Upper lobe of right lung (tissue), 1 donor: Measurements from ENCODE around the gene MT4. TPM values are rescaled to one million over a fixed set of nuclear protein-coding genes. Genes with fewer than 3 reads are reported as not detected.

ENCODE experiments used
- ATAC-seq: fragments of 200-7000 bp; cut with Tn5 transposase; one replicate; pipeline ENCODE4 v1.9.1; 2020; ENCODE audit warnings: mild to moderate bottlenecking, moderate library complexity
- DNase-seq: peaks from one replicate; pipeline ENCODE4 v3.0.0-alpha.2; 2020
- H3K27ac ChIP-seq: fragments of 200-600 bp; one replicate; pipeline ENCODE4 v1.8.0; 2022
- H3K27me3 ChIP-seq: fragments of 200-600 bp; one replicate; pipeline ENCODE4 v1.8.0; 2022; ENCODE audit warnings: mild to moderate bottlenecking
- H3K36me3 ChIP-seq: fragments of 200-600 bp; one replicate; pipeline ENCODE4 v1.8.0; 2022
- H3K4me1 ChIP-seq: fragments of 200-600 bp; one replicate; pipeline ENCODE4 v1.8.0; 2022
- H3K4me3 ChIP-seq: fragments of 200-600 bp; one replicate; pipeline ENCODE4 v1.8.0; 2022; ENCODE audit warnings: mild to moderate bottlenecking
- H3K9me3 ChIP-seq: fragments of 200-600 bp; one replicate; pipeline ENCODE4 v1.8.0; 2022
- intact Hi-C: fragments of 100-400 bp; cut with DNase I; formaldehyde crosslinking; loops from one replicate; pipeline ENCODE4 v1.11.0; 2022
- total RNA-seq: library from RNA; stranded (reverse); fragmentation: NEBNext Ultra II Directional; extraction: Animal tissue kit (Norgen Biotek cat#: 25700); gene quantifications from one replicate; pipeline ENCODE4 v1.2.1, GENCODE V29; 2021
- TF ChIP-seq, protein P1 (sequence below): fragments of 200-600 bp; IDR thresholded peaks from one replicate; pipeline ENCODE4 v1.8.0; 2022; ENCODE audit warnings: antibody characterized with exemption
- donor health status: DM: no; HTN: yes; CAD: no; lungs with severe emphysema.

Gene MT4
- total RNA-seq, 1 donor from 2014 or later: not detected

DNA sequence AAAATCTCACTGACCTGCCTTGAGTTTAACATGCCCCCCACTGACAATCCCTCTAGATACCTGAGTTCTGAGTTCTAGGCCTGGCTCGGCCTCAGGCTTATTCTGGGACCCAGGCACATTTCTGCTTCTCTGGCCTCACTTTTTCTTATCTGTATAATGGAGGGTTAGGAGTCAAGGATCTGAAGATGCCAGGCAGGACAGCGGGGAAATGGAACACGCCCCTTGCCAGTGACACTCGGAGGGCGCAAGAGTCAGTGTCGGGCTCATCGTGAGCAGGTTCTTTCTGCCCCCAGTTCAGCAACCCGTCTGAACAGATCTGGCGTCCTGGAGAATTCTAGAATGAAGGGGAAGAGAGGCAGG, 23.9 kb downstream of the MT4 start:
- DNase-seq (no peak), ATAC-seq (no peak)
- Histone ChIP-seq H3K27ac (no peak overlapping the region), H3K4me3 (peak overlapping the region; percentile 31), H3K9me3 (no peaks in the 10 kb centered on the region), H3K36me3 (no peaks in the 10 kb centered on the region), H3K27me3 (peaks cover 20% of the 10 kb centered on the region), H3K4me1 (peaks cover 9% of the 10 kb centered on the region)
- TF ChIP-seq, protein P1, sequence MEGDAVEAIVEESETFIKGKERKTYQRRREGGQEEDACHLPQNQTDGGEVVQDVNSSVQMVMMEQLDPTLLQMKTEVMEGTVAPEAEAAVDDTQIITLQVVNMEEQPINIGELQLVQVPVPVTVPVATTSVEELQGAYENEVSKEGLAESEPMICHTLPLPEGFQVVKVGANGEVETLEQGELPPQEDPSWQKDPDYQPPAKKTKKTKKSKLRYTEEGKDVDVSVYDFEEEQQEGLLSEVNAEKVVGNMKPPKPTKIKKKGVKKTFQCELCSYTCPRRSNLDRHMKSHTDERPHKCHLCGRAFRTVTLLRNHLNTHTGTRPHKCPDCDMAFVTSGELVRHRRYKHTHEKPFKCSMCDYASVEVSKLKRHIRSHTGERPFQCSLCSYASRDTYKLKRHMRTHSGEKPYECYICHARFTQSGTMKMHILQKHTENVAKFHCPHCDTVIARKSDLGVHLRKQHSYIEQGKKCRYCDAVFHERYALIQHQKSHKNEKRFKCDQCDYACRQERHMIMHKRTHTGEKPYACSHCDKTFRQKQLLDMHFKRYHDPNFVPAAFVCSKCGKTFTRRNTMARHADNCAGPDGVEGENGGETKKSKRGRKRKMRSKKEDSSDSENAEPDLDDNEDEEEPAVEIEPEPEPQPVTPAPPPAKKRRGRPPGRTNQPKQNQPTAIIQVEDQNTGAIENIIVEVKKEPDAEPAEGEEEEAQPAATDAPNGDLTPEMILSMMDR: no peak
- intact Hi-C loops: no loop called here

DNA sequence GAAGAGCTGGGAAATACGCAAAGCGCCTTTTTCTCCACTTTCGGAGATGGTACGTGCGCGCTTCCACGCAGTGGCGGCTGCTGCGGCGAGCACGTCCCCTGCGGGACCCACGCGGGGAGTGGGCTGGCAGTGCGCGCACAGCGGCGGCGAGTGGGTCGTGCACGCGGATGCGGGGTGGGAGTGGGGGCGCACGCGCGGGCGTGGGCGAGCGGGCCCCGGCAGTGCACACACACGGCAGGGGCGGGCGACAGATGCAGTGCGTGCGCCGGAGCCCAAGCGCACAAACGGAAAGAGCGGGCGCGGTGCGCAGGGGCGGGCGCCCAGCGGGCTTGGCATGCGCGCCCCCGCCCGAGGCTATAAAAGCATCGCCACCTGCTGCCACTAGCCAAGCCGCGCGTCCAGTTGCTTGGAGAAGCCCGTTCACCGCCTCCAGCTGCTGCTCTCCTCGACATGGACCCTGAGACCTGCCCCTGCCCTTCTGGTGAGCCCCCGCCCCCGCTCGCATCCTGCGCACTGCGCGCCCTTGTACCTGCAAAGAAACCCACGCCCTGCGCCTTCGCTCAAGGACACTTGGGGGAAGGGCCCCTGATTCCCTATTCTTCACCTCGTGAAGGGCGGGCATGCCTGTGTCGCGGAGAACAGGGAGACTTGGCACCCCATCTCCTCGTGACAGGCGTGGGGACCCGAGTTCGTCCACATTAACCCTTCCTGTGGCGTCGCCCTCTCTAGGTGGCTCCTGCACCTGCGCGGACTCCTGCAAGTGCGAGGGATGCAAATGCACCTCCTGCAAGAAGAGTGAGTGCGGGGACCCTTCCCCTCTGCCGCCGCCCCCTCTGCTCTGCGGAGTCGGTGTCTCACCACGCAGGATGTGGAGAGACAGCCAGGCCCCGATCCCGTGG, 24.5 kb downstream of the MT4 start, which contains the start of gene MT3:
MT3 (plus strand) TSS at position 388 of the 899 bp plus-strand sequence; CDS start at position 451, 63 bp downstream.
- H3K4me1 ChIP-seq: peaks cover 9% of the 10 kb centered on the region
- no peak for DNase-seq
- TF ChIP-seq, protein P1: no peak
- peak; percentile 27 for ATAC-seq
- peak within 1 kb of the TSS; percentile 31 for H3K4me3 ChIP-seq
- H3K36me3 ChIP-seq: no peaks in the 10 kb centered on the region
- peaks cover 20% of the 10 kb centered on the region for H3K27me3 ChIP-seq
- intact Hi-C loops: no loop called here
- no peaks in the 10 kb centered on the region for H3K9me3 ChIP-seq
- no peak within 1 kb of the TSS for H3K27ac ChIP-seq

DNA sequence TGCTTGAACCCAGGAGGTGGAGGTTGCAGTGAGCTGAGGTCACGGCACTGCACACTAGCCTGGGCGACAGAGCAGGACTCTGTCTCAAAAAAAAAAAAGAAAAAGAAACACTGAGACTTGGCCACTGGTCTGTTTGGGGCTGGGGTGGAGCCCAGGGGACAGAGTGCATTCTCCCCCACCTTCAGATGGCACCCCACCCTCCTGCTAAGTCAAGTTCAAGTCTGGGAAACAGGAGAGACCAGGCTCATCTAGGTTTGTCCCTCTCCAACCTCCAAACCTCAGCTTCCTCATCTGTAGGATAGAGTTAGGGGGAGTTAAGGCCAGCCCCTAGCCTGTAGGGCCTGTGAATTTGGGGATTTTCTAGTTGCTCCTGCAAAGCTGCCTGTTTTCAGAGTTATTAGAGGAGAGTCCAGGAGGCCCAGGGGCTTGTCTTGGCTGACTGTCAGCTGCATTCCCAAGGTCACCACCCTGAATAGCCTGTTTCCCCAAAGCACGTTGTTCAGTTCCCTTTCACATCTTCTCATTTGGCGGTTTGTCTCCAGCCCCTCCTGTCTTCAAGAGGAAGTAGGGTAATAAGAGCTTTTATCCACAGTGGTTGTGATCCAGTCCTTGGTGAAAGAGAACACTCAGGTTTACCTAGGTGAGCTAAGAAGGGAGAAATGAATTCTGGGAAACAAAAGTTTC, 26.6 kb downstream of the MT4 start:
- H3K4me3 ChIP-seq: no peak overlapping the region
- H3K4me1 ChIP-seq: peaks cover 9% of the 10 kb centered on the region
- no peaks in the 10 kb centered on the region for H3K36me3 ChIP-seq
- ATAC-seq (peak; percentile 63), DNase-seq (no peak)
- TF ChIP-seq, protein P1: no peak
- intact Hi-C loops: no loop called here
- no peaks in the 10 kb centered on the region for H3K9me3 ChIP-seq
- H3K27me3 ChIP-seq: peaks cover 20% of the 10 kb centered on the region
- no peak overlapping the region for H3K27ac ChIP-seq

DNA sequence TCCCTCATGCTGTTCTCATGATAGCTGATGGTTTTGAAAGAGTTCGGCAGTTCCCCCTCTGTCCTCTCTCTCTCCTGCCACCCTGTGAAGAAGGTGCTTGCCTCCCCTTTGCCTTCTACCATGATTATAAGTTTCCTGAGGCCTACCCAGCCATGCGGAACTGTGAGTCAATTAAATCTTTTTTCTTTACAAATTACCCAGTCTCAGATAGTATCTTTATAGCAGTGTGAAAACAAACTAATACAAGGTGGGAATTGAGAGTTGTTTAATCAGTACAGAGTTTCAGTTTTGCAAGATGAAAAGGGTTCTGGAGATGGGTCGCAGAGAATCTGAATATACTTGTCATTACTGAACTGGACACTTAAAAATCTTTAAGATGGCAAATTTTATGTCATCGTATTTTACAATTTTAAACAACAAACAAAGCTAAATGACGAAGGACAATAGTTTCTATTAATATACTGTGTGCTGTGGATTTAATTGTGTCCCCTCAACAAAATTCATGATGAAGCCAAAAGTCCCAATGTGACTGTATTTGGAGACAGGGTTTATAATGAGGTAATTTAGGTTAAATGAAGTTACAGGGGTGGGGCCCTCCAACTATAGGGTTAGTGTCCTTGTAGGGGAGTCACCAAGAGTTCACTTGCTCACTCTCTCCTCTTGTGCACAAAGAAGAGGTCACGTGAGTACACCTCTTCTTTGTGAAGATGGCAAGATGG, 28.9 kb downstream of the MT4 start:
- TF ChIP-seq, protein P1: no peak
- Histone ChIP-seq H3K4me3 (no peak overlapping the region), H3K4me1 (peaks cover 9% of the 10 kb centered on the region), H3K36me3 (no peaks in the 10 kb centered on the region), H3K27me3 (peaks cover 14% of the 10 kb centered on the region), H3K9me3 (no peaks in the 10 kb centered on the region), H3K27ac (no peak overlapping the region)
- intact Hi-C loops: no loop called here
- ATAC-seq (no peak), DNase-seq (no peak)

DNA sequence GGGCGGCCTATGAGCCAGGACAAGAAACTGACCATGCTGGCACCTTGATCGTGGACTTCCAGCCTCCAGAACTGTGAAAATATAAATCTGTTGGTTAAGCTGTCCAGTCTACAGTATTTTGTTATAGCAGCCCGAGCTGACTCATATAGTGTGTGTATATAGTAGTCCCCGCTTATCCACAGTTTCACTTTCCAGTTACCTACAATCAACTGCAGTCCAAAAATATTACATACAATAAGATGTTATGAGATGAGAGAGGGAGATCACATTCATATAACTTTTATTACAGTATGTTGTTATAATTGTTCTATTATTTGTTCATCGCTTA, 29.4 kb downstream of the MT4 start:
- no peak overlapping the region for H3K4me3 ChIP-seq
- H3K27me3 ChIP-seq: peaks cover 9% of the 10 kb centered on the region
- no peak overlapping the region for H3K27ac ChIP-seq
- no peaks in the 10 kb centered on the region for H3K36me3 ChIP-seq
- intact Hi-C loops: no loop called here
- H3K4me1 ChIP-seq: peaks cover 6% of the 10 kb centered on the region
- H3K9me3 ChIP-seq: no peaks in the 10 kb centered on the region
- DNase-seq (no peak), ATAC-seq (no peak)
- TF ChIP-seq, protein P1: no peak
